Stomach (tissue), 4 donors: Measurements from ENCODE around the gene FARSB.

ENCODE experiments used
- CTCF ChIP-seq, 7 experiments: fragments of 450-650 bp in 4 of 7; fragments of 200-600 bp in 3 of 7; sonication (generic) in 3 of 7; IDR thresholded peaks; one replicate each; pipeline ENCODE4 v1.5.1; 2016 to 2019; ENCODE audit warnings: antibody characterized with exemption in 7 of 7, control low read depth in 2 of 7, mild to moderate bottlenecking in 1 of 7
- POLR2AphosphoS5 ChIP-seq, 3 donors: sonication (generic); formaldehyde crosslinking; IDR thresholded peaks; one replicate each; pipeline ENCODE4 v1.6.1; 2016; ENCODE audit warnings: antibody characterized with exemption in 3 of 3

GRCh38 chr2:222568865-222569264, 87.0 kb downstream of the FARSB start:
- no peak for TF ChIP-seq CTCF (IDR thresholded peaks at IDR 0.05)
- no peak for TF ChIP-seq POLR2AphosphoS5 (IDR thresholded peaks at IDR 0.05)
